ENCODE results near the gene PGPEP1.
"Not testable (repeated sequence)": the region's sequence is repeated elsewhere in the genome, so short reads cannot be mapped to it uniquely, and the experiment has no call there.

PGPEP1 gene

DNA sequence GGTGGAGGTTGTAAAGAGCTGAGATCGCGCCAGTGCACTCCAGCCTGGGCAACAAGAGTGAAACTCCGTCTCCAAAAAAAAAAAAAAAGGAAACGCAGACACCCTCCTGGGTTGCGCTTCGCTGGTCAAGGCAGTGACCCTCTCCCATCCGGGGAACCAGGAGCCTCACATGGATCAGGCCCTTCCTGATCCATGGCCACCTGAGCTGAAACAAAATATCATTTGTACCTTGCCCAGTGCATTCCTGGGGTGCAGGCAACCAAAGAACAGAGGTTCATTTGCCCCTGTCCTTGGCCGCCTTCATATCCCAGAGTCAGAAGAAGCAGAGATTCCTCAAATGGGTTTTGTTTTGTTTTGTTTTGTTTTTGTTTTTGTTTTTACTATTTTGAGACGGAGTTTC is 9.5 kb upstream of the PGPEP1 start:
- DNase-seq (ENCODE audit: low read depth in 1 of 2, low spot score in 1 of 2) = no peak

- no peak for DNase-seq (ENCODE audit: low read depth in 1 of 2, low spot score in 1 of 2)
Observed at GRCh38 chr19:18332917-18333530, 7.4 kb upstream of the PGPEP1 start.

DNA sequence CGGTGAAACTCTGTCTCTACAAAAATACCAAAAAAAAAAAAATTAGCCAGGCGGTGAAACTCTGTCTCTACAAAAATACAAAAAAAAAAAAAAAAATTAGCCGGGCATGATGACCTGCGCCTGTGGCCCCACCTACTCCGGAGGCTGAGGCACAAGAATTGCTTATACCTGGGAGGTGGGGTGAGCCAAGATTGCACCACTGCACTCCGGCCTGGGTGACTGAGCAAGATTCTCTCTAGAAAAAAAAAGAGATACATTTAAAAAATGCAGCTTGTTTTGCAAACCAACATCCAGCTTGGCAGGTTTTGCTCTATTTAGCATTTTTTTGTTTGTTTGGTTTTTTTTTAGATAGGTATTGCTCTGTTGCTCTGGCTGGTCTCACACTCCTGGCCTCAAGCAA is 6.7 kb upstream of the PGPEP1 start:
- DNase-seq (ENCODE audit: low read depth in 1 of 2, low spot score in 1 of 2) = no peak

DNA sequence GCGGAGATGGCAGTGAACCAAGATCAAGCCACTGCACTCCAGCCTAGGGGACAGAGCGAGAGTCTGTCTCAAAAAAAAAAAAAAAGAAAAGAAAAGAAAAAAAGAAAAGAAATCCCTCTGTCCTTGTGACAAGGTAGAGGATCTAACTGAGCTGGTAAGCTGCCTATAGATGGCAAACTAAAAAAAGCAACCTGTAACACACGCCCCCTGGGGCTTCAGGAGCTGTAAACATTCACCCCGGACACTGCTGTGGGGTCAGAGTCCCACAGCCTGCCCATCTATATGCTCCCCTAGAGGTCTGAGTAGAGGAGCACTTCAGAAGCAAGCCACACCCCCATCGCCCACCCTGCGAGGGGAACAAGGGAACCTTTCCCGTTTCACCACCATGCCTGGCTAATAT is 4.3 kb upstream of the PGPEP1 start:
- DNase-seq (ENCODE audit: low read depth in 1 of 2, low spot score in 1 of 2) = no peak

DNA sequence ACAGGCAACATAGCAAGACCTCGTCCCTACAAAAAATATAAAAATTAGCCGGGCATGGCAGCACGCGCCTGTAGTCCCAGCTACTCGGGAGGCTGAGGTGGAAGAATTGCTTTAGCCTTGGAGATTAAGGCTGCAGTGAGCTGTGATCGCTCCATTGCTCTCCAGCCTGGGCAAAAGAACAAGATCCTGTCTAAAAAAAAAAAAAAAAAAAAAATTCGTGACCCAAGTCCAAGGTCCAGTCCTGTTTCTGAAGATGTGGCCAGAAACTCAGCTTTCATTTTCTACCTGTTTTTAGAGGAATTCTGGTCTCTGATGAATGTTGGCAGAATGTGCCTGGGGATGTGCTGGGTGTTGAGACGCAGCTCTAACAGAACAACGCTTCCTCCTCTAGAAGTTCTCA is 1.9 kb upstream of the PGPEP1 start:
- no peak for DNase-seq (ENCODE audit: low read depth in 1 of 2, low spot score in 1 of 2)

DNA sequence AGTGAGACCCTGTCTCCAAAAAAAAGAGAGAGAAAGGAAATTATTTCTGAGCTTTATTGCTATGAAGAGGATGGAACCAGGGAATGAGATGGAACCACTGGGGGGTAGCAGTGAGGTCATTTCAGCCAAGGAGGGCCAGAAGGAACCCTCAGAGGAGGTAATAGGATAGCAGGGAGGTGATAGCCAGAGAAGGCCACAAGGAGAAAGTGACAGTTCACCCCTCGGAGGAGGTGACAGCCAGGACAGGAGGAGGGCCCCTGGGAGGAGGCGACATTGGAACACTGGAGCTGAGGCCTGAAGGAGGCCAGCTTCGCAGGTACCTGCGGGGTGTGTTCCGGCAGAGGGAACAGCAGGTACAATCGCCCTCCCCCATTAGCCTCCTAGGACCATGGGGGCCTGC is 675 bp upstream of the PGPEP1 start:
- no peak for DNase-seq (ENCODE audit: low read depth in 1 of 2, low spot score in 1 of 2)

- DNase-seq (ENCODE audit: low read depth in 1 of 2, low spot score in 1 of 2) = peak; percentile 24 to 51
Observed at GRCh38 chr19:18340990-18341868, 831 bp downstream of the PGPEP1 start.

GRCh38 chr19:18342090-18342632 is 1.8 kb downstream of the PGPEP1 start:
- no peak for DNase-seq (ENCODE audit: low read depth in 1 of 2, low spot score in 1 of 2)

DNA sequence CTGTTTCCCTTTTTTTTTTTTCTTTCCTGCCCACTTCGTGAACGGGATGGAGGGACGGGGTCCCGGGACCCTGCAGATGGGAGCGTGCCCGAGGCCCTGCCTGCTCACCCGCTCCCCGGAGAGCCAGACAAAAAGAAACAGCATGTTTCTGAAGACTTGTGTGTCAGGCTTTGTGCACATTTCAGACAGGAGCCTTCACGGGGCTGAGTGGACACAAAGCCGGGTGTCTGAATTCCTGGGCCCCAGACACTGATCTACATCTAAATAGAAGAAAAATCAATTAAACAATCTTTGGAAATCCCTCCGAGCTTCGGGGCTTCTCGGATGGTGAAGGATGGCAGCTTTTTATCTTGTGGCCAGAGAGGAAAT is 4.2 kb downstream of the PGPEP1 start:
- no peak for DNase-seq (ENCODE audit: low read depth in 1 of 2, low spot score in 1 of 2)

DNA sequence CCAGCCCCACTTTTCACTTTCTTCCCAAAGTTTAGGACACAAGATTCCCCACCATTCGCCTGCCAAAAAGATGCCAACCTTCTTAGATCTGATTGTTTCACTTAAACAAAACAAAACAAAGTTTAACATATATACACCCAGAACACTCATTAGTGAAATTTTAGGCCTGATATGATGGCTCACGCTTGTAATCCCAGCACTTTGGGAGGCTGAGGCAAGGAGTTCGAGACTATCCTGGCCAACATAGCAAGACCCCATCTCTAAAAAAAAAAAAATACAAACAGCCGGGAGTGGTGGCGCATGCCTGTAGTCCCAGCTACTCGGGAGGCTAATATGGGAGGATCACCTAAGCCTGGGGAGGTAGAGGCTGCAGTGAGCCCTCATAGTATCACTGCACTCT is 4.9 kb downstream of the PGPEP1 start:
- no peak for DNase-seq (ENCODE audit: low read depth in 1 of 2, low spot score in 1 of 2)

DNA sequence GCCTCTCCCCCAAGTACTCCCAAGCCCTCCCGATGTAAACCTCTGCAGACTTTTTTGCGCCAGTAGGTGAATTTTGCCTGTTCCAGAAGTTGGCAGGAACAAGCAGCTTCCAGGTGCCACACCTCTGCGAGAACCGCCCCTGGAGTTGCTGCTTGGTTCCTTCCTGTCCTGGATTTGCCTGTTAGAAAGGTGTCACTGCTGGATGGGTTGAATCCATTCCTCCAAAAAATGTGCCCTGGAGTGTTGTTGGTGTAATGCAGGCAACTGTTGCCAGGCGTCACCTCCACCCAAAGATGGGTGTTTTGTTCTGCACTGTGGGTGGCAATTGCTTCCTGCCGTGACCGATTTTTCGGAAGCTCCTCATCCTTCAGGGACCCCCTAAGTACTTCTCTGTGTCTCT is 5.7 kb downstream of the PGPEP1 start:
- no peak for DNase-seq (ENCODE audit: low read depth in 1 of 2, low spot score in 1 of 2)

DNA sequence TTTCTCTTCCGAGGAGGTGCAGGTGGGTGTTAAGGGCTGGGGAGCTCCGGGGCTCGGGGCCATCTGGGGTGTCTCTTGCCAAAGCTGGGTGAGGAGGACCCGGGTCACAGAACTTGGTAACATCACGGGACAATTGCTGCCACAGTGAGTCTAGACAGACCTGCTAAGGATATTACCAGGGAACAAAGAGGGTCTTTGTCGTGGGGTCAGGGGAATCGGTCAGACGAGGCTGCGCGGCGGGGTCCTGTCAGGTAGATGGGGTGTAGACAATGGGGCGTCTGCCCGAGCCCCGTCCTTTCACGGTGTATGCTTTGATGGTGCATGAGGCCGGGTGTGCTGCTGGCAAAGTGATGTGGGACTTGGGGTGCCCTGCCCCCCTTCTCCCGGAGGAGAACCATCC is 7.8 kb downstream of the PGPEP1 start:
- no peak for DNase-seq (ENCODE audit: low read depth in 1 of 2, low spot score in 1 of 2)

GRCh38 chr19:18348818-18349339 is 8.5 kb downstream of the PGPEP1 start:
- not testable (repeated sequence) for DNase-seq (ENCODE audit: low read depth in 1 of 2, low spot score in 1 of 2)

DNA sequence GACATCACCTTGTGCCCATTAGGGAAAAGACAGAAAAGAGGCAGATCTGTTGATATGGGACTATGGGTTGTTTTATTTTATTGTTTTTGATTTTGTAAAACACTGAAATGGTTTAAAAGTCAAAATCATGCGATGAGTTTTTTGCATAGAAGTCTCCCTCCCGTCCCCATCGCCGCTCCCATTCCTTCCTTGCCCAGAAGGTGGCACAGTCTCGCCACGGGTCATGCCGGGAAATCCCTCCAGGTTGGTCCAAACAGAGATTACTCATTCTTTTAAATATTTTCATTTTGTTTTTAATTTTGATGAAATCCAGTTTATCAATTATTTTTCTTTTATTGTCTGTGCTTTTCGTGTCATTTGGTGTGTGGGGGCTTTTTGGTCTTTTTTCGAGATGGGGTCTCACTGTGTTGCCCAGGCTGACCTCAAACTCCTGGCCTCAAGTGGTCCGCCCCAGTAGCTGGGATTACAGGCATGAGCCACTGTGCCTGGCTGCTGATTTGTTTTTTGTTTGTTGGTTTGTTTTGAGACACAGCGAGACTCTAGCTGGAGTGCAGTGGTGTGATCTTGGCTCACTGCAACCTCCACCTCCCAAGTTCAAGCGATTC is 9.2 kb downstream of the PGPEP1 start:
- no peak for DNase-seq (ENCODE audit: low read depth in 1 of 2, low spot score in 1 of 2)

DNA sequence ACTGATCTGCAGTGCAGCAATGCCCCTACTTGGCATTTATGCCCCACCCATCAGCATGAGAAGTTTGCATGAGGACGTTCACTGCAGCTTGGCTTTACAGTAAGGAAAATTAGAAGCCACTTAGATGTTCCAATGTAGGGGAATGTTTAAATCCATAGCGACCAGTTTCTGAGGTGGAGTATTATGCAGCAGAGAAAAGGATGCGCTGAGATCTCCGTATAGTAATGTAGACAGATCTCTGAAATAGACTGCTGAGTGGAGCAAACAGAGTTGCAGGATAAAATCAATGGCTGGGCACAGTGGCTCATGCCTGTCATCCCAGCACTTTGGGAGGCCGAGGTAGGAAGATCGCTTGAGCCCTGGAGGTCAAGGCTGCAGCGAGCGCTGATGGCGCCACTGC is 10.1 kb downstream of the PGPEP1 start:
- no peak for DNase-seq (ENCODE audit: low read depth in 1 of 2, low spot score in 1 of 2)

GRCh38 chr19:18351544-18351943 is 11.1 kb downstream of the PGPEP1 start:
- no peak for DNase-seq (ENCODE audit: low read depth in 1 of 2, low spot score in 1 of 2)

- DNase-seq (ENCODE audit: low read depth in 1 of 2, low spot score in 1 of 2) = no peak
Observed at GRCh38 chr19:18353378-18354005, 13.1 kb downstream of the PGPEP1 start.

GRCh38 chr19:18354743-18355142 is 14.3 kb downstream of the PGPEP1 start:
- DNase-seq (ENCODE audit: low read depth in 1 of 2, low spot score in 1 of 2) = not testable (repeated sequence)

GRCh38 chr19:18357041-18357440 is 16.6 kb downstream of the PGPEP1 start:
- DNase-seq (ENCODE audit: low read depth in 1 of 2, low spot score in 1 of 2) = no peak

DNA sequence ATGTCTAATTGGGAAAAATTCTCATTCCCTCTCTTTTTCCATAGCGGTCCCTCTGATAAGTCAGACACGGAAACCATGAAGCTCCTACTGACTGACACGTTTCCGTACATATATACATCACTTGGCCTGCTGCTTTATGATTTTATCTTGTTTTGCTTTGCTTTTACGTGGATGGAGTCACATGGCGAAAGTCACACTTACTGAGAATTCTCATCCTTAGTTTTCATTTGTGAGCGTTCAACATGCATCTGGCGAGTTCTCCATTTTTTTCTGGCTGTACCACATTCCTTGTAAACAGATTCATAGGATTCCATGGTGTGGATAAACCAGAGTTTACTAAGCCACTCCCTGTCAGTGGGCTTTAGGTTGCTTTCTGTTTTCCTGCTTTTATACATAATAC is 21.2 kb downstream of the PGPEP1 start:
- no peak for DNase-seq (ENCODE audit: low read depth in 1 of 2, low spot score in 1 of 2)

GRCh38 chr19:18362934-18363542 is 22.6 kb downstream of the PGPEP1 start:
- no peak for DNase-seq (ENCODE audit: low read depth in 1 of 2, low spot score in 1 of 2)

Data from stimulated activated CD4-positive, alpha-beta T cell treated with anti-CD3 and anti-CD28 coated beads, Interleukin-15, amount 100 ng/mL, for 1 hour (primary cell).